ENCODE results near the gene FMN2. TPM values are rescaled to one million over a fixed set of nuclear protein-coding genes. Genes with fewer than 3 reads are reported as not detected.

The FMN2 gene
- total RNA-seq, 2 donors from 2014 or later, result not detected

- Mint-ChIP-seq H3K36me3 (no peaks in the 10 kb centered on the region), H3K9me3 (no peaks in the 10 kb centered on the region), H3K4me3 (no peak overlapping the region), H3K4me1 (ENCODE audit: low read depth in 2 of 2) (peaks cover 0 to 4% of the 10 kb centered on the region in 2 donors), H3K27me3 (peaks cover 0 to 5% of the 10 kb centered on the region in 2 donors), H3K27ac (no peak overlapping the region)
- ATAC-seq (peak; percentile 20 to 24), DNase-seq (ENCODE audit: low spot score) (no peak)
Measured at GRCh38 chr1:240207073-240207709, 115.5 kb downstream of the FMN2 start.

GRCh38 chr1:240210026-240210425 is 118.3 kb downstream of the FMN2 start:
- Mint-ChIP-seq H3K4me1 (ENCODE audit: low read depth in 2 of 2) (no peaks in the 10 kb centered on the region), H3K36me3 (no peaks in the 10 kb centered on the region), H3K27me3 (no peaks in the 10 kb centered on the region), H3K4me3 (no peak overlapping the region), H3K9me3 (no peaks in the 10 kb centered on the region), H3K27ac (no peak overlapping the region)
- DNase-seq (ENCODE audit: low spot score) (no peak), ATAC-seq (no peak)

GRCh38 chr1:240212556-240212955 is 120.9 kb downstream of the FMN2 start:
- DNase-seq (ENCODE audit: low spot score) (no peak), ATAC-seq (no peak)
- Mint-ChIP-seq H3K27ac (no peak overlapping the region), H3K27me3 (no peaks in the 10 kb centered on the region), H3K4me1 (ENCODE audit: low read depth in 2 of 2) (no peaks in the 10 kb centered on the region), H3K9me3 (no peaks in the 10 kb centered on the region), H3K4me3 (no peak overlapping the region), H3K36me3 (no peaks in the 10 kb centered on the region)

- Mint-ChIP-seq H3K4me1 (ENCODE audit: low read depth in 2 of 2) (no peaks in the 10 kb centered on the region), H3K36me3 (no peaks in the 10 kb centered on the region), H3K27me3 (no peaks in the 10 kb centered on the region), H3K27ac (no peak overlapping the region), H3K9me3 (no peaks in the 10 kb centered on the region), H3K4me3 (no peak overlapping the region)
- DNase-seq (ENCODE audit: low spot score) (no peak), ATAC-seq (no peak)
Measured at GRCh38 chr1:240217403-240217802, 125.7 kb downstream of the FMN2 start.

GRCh38 chr1:240219104-240219503 is 127.4 kb downstream of the FMN2 start:
- Mint-ChIP-seq H3K36me3 (peaks cover 6% of the 10 kb centered on the region), H3K27ac (no peak overlapping the region), H3K9me3 (peaks cover 8% of the 10 kb centered on the region), H3K4me1 (ENCODE audit: low read depth in 2 of 2) (no peaks in the 10 kb centered on the region), H3K4me3 (no peak overlapping the region), H3K27me3 (no peaks in the 10 kb centered on the region)
- DNase-seq (ENCODE audit: low spot score) (no peak), ATAC-seq (no peak)

GRCh38 chr1:240226102-240226501 is 134.4 kb downstream of the FMN2 start:
- Mint-ChIP-seq H3K36me3 (peaks cover 23% of the 10 kb centered on the region), H3K9me3 (peaks cover 19% of the 10 kb centered on the region), H3K4me1 (ENCODE audit: low read depth in 2 of 2) (no peaks in the 10 kb centered on the region)

GRCh38 chr1:240230816-240231215 is 139.1 kb downstream of the FMN2 start:
- DNase-seq (ENCODE audit: low spot score) (no peak), ATAC-seq (no peak)
- Mint-ChIP-seq H3K9me3 (peaks cover 2% of the 10 kb centered on the region), H3K36me3 (peaks cover 3% of the 10 kb centered on the region), H3K27ac (no peak overlapping the region), H3K4me1 (ENCODE audit: low read depth in 2 of 2) (no peaks in the 10 kb centered on the region), H3K27me3 (no peaks in the 10 kb centered on the region), H3K4me3 (no peak overlapping the region)

More at GRCh38 chr1:240226102-240226501, 134.4 kb downstream of the FMN2 start:
- Mint-ChIP-seq H3K27me3 (no peaks in the 10 kb centered on the region), H3K27ac (no peak overlapping the region), H3K4me3 (no peak overlapping the region)
- ATAC-seq, result no peak
- DNase-seq (ENCODE audit: low spot score), result no peak

- Mint-ChIP-seq H3K9me3 (peaks cover 2% of the 10 kb centered on the region), H3K4me3 (no peak overlapping the region), H3K27me3 (no peaks in the 10 kb centered on the region), H3K36me3 (no peaks in the 10 kb centered on the region), H3K27ac (no peak overlapping the region), H3K4me1 (ENCODE audit: low read depth in 2 of 2) (no peaks in the 10 kb centered on the region)
- ATAC-seq (no peak), DNase-seq (ENCODE audit: low spot score) (no peak)
Measured at GRCh38 chr1:240232530-240232929, 140.8 kb downstream of the FMN2 start.

GRCh38 chr1:240234485-240235210 is 143.0 kb downstream of the FMN2 start:
- DNase-seq (ENCODE audit: low spot score) (no peak), ATAC-seq (no peak)
- Mint-ChIP-seq H3K27ac (no peak overlapping the region), H3K4me3 (no peak overlapping the region), H3K27me3 (no peaks in the 10 kb centered on the region), H3K9me3 (peaks cover 2% of the 10 kb centered on the region), H3K36me3 (no peaks in the 10 kb centered on the region), H3K4me1 (ENCODE audit: low read depth in 2 of 2) (no peaks in the 10 kb centered on the region)

- Mint-ChIP-seq H3K4me1 (ENCODE audit: low read depth in 2 of 2) (no peaks in the 10 kb centered on the region), H3K4me3 (no peak overlapping the region), H3K27me3 (no peaks in the 10 kb centered on the region), H3K9me3 (peaks cover 2% of the 10 kb centered on the region), H3K36me3 (no peaks in the 10 kb centered on the region), H3K27ac (no peak overlapping the region)
- ATAC-seq (no peak), DNase-seq (ENCODE audit: low spot score) (no peak)
Measured at GRCh38 chr1:240235521-240236288, 144.0 kb downstream of the FMN2 start.

- Mint-ChIP-seq H3K9me3 (peaks cover 5% of the 10 kb centered on the region), H3K27me3 (no peaks in the 10 kb centered on the region), H3K4me1 (ENCODE audit: low read depth in 2 of 2) (no peaks in the 10 kb centered on the region), H3K4me3 (no peak overlapping the region), H3K36me3 (no peaks in the 10 kb centered on the region), H3K27ac (no peak overlapping the region)
- DNase-seq (ENCODE audit: low spot score) (no peak), ATAC-seq (no peak)
Measured at GRCh38 chr1:240237305-240237721, 145.6 kb downstream of the FMN2 start.

- Mint-ChIP-seq H3K4me1 (ENCODE audit: low read depth in 2 of 2) (no peaks in the 10 kb centered on the region), H3K36me3 (no peaks in the 10 kb centered on the region), H3K4me3 (no peak overlapping the region), H3K27me3 (no peaks in the 10 kb centered on the region), H3K9me3 (peaks cover 6% of the 10 kb centered on the region), H3K27ac (no peak overlapping the region)
- no peak for DNase-seq (ENCODE audit: low spot score)
- ATAC-seq, result no peak
Measured at GRCh38 chr1:240239309-240239708, 147.6 kb downstream of the FMN2 start.

- no peak overlapping the region for H3K27ac Mint-ChIP-seq
- ATAC-seq, result no peak
- peaks cover 12% of the 10 kb centered on the region for H3K9me3 Mint-ChIP-seq
- no peaks in the 10 kb centered on the region for H3K36me3 Mint-ChIP-seq
- no peak for DNase-seq (ENCODE audit: low spot score)
- H3K4me1 Mint-ChIP-seq (ENCODE audit: low read depth in 2 of 2), result no peaks in the 10 kb centered on the region
- H3K27me3 Mint-ChIP-seq, result no peaks in the 10 kb centered on the region
- no peak overlapping the region for H3K4me3 Mint-ChIP-seq
Measured at GRCh38 chr1:240241278-240241677, 149.6 kb downstream of the FMN2 start.

GRCh38 chr1:240242601-240243144 is 151.0 kb downstream of the FMN2 start:
- DNase-seq (ENCODE audit: low spot score) (no peak), ATAC-seq (no peak)
- no peaks in the 10 kb centered on the region for H3K36me3 Mint-ChIP-seq
- H3K4me3 Mint-ChIP-seq, result no peak overlapping the region
- no peaks in the 10 kb centered on the region for H3K4me1 Mint-ChIP-seq (ENCODE audit: low read depth in 2 of 2)
- no peaks in the 10 kb centered on the region for H3K27me3 Mint-ChIP-seq
- H3K27ac Mint-ChIP-seq, result no peak overlapping the region
- peaks cover 10% of the 10 kb centered on the region for H3K9me3 Mint-ChIP-seq
